ENCODE results near the gene TP53I3.
"Not testable (repeated sequence)": the region's sequence is repeated elsewhere in the genome, so short reads cannot be mapped to it uniquely, and the experiment has no call there.

Gene TP53I3

DNA sequence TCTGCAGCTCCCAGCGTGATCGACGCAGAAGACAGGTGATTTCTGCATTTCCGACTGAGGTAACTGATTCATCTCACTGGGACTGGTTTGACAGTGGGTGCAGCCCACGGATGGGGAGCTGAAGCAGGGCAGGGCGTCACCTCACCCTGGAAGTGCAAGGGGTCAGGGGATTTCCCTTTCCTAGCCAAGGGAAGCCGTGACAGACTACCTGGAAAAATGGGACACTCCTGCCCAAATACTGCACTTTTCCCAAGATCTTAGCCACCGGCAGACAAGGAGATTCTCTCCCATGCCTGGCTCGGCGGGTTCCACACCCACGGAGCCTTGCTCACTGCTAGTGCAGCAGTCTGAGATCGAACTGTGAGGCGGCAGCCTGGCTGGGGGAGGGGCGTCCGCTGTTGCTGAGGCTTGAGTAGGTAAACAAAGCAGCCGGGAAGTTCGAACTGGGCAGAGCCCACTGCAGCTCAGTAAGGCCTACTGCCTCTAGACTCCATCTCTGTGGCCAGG lies 10.6 kb upstream of the TP53I3 start:
- FAIRE-seq = not testable (repeated sequence)

DNA sequence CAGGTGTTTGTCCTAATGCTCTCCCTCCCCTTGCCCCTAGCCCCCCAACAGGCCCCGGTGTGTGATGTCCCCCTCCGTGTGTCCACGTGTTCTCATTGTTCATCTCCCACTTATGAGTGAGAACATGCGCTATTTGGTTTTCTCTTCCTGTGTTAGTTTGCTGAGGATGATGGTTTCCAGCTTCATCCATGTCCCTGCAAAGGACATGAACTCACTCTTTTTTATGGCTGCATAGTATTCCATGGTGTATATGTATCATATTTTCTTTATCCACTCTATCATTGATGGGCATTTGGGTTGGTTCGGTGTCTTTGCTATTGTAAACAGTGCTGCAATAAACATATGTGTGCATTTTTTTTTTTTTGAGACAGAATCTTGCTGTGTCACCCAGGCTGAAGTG lies 8.6 kb upstream of the TP53I3 start:
- not testable (repeated sequence) for FAIRE-seq

DNA sequence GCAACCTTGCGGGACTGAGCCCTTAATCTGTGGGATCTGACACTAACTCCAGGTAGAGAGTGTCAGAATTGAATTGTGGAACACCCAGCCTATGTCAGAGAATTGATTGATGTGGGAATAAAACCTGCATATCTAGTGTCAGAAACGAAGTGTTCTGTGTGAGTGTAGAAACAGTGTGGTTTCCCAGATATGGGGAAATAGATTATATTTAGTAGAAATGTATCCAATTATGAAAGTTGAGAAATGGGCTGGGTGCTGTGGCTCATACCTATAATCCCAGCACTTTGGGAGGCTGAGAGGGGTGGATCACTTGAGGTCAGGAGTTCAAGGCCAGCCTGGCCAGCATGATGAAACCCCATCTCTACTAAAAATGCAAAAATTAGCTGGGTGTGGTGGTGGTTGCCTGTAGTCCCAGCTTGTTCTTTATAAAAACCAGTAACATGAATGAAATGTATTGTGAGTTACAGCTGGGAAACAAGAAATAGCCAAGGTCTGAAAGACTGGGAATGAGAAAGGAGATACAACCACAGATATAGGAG lies 4.3 kb upstream of the TP53I3 start:
- FAIRE-seq = no peak

DNA sequence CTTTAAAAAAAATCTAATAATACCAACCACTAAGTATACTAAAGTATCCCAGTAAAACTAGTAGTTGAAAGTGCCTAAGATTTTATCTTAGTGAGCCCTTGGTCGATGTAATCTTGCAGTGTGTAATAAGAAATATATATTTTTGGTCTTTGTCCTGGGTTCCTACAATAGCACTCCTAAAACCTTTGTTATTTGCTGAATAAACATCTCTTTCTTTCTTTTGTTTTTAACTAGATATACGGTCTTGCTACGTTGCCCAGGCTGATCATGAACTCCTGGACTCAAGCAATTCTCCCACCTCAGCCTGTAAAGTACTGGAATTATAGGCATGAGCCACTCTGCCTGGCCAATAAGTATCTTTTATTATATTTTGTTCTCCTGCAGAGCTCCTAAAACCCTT lies 2.4 kb upstream of the TP53I3 start:
- FAIRE-seq = no peak

DNA sequence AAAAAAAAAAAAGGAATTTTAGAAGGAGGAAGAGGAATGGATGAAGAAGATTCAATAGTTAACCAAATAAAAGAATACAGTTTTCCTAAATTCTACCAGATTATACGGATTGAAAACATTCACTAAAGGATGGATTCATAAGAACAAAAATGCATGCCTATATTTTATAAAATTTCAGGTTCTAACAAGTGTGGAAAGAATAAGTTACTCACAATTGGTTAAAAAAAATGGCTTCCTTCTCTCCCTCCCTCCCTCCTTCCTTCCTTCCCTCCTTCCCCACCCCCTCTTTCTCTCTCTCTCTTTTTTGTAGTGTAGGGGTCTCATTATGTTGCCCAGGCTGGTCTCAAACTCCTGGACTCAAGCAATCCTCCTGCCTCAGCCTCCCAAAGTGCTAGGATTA lies 1.6 kb upstream of the TP53I3 start:
- no peak for FAIRE-seq

DNA sequence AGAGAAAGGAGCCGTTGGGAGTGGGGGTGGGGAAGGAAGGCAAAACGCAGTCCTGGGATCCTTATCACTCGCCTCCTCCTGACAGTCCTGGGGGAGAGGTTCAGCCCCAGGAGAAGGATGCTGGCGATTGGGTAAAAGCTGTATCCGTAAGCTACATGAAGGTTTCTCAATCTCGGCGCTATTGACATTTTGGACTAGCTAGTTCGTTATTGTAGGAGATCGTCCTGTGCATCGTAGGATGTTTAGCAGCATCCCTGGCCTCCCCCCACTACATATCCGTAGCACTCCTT lies 511 bp upstream of the TP53I3 start:
- no peak for FAIRE-seq

DNA sequence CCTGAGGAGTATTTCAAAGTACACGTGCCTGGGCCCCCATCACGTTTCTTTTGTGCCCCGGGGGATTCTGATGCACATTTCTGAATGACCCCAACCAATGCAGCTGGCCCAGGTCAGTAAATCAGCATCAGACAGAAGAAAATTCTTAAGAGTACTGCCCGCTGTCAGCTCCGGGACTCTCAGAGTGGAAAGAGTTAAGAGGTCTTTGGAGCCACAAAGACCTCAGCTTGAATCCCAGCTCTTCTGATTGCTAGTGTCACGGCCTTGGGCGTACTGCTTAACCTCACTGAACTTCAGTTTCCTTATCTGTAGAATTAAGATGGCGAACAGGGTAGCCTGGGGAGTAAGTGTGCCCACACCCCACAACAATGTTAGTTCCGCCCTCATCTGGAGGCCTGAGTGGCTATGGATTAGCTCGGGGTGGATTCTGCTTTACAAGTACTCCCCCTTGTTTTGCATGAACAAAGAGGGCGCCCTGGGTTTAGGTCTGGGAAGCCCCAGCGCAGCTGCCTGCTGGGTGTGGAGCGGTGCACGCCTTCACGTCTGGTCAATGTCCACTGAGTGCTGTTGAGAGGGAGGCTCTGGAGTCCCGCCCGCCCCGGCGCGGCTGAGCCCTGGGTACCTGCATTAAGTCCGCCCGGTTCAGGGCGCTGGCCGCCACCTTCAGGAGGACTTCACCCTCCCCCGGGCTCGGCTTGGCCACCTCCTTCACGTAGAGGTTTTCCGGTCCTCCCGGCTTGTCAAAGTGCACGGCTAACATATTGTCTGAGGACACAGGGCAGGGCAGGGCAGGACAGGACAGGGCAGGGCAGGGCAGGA lies 858 bp downstream of the TP53I3 start:
- peak; percentile 44 for FAIRE-seq

DNA sequence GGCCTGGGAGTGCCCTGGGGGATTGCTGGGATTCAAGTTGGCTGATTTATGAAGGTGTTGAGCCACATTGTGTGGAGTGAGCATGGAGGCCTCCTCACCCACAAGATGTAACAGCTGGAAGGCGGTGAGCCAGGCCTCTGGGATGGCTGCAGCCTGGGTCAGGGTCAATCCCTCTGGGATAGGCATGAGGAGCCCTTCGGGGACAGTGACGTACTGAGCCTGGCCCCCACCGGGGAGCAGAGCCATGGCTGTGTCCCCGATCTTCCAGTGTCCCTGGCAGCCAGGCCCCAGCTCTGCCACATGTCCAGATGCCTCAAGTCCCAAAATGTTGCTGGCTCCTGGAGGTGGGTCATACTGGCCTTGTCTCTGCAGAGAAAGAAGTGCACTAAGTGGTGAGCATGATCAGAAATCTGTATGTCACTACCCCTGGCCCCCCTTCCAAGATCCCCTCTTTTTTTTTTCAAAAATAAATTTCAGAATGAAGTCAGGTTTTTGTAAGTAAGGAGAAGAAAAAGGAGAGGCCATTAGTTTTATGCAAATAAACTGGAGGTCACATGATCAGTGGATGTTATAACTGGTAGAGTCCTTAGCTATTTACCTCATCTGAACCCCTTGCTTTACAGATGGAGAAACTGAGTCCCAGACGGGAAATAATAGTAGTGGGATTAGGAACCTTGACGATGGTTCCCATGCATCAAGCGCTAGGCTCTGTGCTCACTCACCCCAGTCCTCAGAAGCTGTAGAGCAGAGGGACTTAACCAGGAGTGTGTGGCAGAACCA lies 1.7 kb downstream of the TP53I3 start:
- FAIRE-seq = no peak

DNA sequence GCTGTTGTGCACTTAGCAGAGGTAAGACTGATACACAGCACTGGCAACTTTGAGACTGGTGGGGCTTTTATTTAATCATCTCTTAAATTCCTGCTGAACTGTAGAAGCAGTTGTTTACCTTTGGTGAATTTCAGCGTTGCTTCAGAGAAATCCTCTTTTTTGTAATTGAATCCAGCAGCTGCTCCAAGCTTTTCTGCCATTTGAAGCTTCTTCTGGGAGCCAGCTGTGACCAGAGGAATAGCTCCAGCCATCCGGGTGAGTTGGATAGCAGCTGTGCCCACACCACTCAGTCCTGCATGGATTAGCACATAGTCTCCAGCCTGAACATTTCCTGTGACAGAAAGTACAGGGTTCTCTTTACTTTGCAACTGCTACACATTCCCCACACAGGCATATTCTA lies 3.9 kb downstream of the TP53I3 start:
- no peak for FAIRE-seq

DNA sequence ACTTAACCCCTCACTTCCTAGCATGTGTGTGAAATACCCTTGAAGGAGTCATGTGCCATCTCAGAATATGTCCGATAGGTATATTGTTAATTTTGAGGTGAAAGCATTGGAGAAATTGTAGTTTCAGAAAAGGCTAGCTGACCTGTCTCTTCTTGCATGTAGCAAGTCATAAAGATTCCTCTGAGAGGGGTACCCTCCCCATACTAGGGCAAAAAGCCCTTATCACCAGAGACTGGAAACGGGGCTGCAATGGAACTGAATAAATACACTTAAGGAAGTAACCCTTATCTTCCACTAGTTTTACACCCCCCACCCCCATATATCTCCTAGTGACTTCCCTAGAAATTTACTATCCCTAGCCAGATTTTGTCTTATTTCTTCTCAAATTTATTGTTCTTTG lies 6.8 kb downstream of the TP53I3 start:
- no peak for FAIRE-seq

DNA sequence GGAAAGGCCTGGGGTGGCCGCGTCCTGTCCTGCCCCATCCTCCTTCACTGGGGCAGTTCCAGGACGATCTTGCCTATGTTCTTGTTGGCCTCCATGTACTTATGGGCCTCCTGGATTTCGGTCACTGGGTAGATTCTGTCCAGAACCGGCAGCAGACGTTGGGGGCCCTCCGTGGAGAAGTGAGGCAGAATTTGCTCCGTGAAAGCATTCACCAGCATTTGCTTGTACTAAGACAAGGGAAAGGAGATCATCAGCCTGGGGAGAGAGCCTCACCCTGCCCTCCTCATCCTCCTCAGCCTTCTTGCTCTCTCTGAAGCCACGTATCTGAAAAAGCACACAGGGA lies 7.1 kb downstream of the TP53I3 start:
- FAIRE-seq = no peak

DNA sequence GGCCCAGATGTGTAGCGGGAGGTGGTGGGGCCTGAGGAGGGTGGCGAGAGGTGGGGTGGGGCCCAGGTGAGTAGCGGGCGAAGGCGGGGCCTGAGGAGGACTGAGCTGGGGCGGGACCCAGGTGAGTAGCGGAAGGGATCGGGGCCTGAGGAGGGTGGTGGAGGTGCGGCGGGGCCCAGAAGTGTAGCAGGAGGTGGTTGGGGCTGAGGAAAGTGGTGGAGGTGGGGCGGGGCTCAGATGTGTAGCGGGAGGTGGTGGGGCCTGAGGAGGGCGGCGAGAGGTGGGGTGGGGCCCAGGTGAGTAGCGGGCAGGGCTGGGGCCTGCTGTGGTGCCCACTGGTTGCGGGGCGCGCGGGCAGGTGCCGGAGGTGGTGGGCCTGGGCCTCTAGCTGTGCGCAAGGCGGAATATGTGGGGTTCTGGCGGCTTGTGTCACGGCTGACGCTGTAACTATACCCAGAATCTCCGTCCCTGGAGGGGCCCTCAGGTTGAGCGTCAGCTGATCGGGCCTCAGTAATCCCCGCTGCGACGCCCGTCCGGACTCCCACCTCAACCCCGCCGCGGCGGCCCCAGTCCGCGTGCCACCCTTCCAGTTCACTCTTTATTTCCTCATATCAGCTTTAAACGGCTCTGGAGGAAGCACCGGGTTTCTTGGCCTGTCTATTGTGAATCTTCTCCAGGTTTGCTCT lies 7.6 kb downstream of the TP53I3 start:
- FAIRE-seq = no peak

DNA sequence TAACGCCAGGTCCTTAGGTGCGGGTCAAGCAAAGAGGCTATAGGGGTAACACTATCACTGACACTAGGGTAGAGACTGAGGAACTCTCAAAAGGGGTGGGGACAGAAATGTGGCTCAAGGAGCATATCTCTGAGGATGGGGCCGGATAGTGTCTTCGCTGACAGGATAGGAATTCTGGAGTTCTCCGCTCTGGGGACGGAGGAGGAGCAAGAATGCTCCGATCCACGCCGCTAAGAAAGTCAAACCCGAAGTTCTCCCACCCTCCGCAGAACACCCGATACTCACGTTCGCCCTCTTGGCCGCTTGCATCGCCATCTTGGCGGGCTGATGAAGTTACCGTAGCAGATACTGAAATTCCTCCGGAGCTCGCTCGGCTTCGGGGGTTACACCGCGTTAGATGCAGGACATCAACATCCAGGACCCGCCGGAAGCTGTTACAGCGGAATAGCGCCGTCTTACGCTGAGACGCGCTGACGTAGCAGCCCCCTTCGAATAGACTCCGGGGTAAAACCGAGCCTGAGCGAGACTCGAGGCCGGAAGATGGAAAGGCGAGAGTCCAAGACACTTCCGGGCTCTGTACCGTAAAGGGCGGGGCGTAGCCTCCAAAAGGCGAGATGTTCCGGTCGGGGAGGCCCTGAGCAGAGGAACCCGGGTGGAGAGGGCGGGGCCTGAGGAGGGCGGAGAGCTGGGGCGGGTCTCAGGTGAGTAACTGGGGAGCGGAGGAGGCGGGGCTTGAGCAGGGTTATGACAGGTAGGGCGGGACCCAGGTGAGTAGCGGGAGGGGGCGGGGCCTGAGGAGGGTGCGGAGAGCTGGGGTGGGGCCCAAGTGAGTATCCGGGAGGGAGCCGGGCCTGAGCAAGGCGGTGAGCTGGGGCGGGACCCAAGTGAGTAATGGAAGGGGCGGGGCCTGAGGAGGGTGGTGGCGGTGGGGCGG lies 8.5 kb downstream of the TP53I3 start, which contains the start of gene SF3B6:
SF3B6 (minus strand) TSS at position 412 of the 934 bp plus-strand sequence; CDS start at position 315, 97 bp downstream.
- peak; percentile 95 for FAIRE-seq

DNA sequence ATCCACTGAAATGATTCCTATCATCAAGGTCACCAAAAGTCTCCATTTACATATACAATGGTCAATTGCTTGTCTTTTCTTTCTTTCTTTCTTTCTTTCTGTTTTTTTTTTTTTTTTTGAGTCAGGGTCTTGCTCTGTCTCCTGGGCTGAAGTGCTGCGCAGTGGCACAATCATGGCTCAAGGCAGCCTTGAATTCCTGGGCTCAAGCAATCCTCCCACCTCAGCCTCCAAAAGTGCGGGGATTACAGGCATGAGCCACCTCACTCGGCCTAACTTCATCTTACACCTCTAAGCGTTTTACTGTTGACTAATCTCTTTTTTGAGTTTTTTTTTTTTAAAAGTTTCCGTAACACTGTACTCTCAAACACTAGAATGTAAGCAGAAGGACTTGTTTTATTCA lies 9.4 kb downstream of the TP53I3 start:
- no peak for FAIRE-seq

DNA sequence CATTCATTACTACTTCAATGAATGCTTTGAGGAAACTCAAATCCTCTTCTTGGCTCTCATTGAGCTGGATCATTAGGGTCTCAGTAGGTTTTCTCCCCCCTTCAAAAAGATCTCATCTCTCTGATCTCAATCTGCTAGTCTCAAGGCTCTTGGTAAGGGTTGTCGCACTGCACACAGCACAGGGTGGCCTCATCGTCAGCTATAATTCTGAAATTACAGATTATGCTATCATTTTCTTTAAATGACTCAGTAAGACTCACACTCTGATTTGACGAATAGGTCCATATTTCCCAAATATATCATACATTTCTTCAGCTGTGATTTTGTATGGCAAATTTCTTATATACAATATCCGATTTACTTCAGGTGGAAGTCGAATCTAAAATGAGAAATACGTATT lies 10.8 kb downstream of the TP53I3 start:
- no peak for FAIRE-seq

DNA sequence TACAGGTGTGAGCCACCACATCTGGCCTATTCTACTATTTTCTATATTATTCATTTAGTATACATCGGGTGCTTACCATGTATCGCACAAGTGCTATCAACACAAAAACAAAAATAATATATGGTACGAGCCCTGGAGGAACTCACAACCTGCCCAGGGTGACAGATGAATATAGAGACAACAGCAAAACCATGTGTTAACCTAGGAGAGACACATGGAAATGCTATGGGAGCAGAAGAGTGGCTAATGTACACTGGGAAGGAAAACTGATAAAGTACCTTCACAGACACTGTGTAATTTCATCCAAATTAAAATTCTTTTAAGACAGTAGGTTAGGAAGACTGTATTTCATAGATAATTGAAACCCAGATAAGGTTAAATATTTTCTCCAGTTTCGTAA lies 12.4 kb downstream of the TP53I3 start:
- FAIRE-seq = no peak

DNA sequence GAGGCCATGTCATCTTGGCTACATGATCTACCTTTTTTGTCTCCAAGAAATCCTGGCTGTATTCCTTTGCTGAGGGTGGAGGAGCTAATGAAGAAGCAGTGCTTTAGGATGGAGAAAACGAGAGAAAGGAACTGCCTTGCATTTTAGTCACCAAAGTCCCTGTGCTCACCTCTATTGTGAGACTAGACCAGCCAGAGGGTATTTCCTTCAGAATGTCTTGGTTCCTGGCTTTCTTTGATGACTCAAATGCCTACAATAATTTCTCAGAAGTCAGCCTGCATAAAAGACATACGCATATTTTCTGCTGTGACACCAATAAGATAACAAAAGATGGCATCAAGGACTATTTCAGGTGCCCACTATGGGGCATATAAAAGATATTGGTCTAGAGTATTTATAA lies 19.3 kb downstream of the TP53I3 start:
- FAIRE-seq = no peak

DNA sequence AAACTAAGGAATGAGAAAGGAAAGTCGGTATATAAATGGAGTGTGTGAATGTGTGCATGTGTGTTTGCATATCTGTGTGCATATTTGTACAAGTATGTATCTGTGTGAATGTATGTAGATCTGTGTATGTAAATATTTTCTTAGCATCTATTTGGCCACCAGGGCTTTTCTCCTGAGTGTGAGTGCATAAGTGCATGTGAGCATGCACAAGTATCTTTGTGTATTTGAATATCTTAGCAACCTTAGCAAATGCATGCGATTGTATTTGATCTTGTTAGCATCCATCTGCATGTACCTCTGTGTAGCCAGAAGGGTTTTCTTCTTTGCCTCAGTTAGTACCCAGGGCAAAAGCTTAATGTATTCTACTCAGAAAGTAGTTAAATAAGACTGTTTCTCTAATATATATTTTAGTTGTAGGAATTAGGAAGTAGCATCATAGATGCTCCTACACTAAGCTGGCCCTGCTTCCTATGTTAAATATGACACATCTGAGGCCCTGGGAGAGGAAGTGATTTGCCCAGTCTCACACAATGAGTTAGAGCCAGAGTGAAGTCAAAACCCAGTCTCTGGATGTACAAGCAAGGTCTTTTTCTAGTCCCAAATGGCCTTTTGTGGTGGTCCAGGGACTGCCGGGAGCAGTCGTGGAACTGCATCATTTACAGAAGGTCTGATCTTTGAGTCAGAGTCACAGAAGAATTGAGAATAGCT lies 25.9 kb downstream of the TP53I3 start:
- no peak for FAIRE-seq

DNA sequence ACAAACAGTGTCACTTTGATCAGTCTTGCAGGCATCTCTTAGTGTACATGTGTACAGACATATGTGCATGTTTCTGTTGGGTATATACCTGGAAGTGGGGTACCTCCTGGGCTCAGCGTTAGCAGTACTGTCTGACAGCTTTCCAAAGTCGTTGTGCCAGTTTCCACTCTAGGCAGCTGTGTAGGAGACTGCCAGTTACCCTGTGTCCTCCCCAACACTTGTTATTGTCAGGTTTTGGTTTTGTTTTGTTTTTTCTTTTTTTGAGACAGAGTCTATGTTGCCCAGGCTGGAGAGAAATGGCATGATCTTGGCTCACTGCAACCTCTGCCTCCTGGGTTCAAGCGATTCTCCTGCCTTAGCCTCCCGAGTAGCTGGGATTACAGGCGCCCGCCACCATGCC lies 28.9 kb downstream of the TP53I3 start:
- no peak for FAIRE-seq

DNA sequence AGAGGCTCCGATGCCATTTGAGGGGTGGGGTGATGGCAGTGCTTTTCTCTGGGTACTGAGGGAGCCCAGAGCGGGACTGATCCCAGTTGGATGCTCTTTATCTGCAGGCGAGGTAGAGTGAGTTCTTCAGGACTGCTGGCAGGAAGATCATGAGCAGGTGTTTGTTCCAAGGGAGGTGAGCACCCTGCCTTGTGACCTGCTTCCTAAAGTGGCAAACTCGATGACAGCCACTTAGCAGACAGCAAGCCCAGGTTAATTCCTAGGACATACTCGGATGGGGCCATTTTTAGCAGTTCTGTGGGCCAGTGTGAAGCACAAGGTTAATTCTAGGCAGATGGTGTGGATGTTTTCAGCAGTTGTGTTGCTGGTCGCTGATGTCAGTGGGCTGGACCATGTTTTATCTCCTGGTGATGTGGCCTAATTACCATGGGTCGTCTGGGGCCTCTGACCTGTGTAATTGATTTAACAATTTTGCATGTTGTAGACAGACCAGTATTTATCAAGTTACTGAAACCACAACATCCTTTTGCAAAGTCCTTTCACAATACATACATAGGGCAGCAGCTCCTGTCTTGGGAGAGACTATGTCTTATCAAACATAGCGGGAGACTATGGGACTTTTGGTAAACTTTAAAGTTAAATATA lies 30.1 kb downstream of the TP53I3 start:
- FAIRE-seq = no peak

DNA sequence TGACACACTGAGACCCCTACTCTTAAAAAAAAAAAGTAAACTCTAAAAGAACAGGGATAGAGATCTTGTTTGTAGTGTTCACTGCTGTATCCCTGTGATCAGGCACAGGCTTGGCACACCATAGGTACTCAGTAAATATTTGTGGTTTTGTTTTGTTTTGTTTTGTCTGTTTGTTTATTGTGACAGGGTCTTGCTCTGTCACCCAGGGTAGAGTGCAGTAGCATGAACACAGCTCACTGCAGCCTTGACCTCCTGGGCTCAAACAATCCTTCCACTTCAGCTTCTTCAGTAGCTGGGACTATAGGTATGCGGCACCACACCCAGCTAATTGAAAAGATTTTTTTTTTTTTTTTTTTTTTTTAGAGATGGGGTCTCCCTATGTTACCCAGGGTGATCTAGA lies 31.7 kb downstream of the TP53I3 start:
- no peak for FAIRE-seq
